Eye (tissue), 1 donor: ENCODE data around the gene ONECUT1.

Experiments
- DNase-seq: peaks from one replicate; pipeline ENCODE4 v3.0.0-alpha.2; 2015

Gene ONECUT1

GRCh38 chr15:52731004-52731403 is 59.1 kb downstream of the ONECUT1 start:
- DNase-seq = no peak

DNA sequence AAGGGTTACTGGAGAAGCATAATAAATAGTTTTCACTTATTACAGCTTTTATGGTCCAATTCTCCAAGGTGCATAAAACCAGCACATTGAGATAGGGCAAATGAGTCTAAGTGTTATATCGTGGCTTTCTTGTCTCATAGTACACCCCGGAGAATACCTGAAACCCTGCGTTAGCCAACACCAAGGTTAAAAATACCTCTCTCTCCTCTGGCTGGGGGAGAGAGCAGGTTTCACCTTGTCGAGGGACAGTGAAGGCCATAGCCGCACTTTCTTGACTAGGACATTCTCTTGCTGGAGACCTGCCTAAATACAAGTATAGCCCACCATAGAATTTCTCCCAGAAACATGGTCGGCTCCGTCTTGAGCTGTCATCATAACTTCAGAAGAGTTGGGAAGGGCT is 59.5 kb downstream of the ONECUT1 start:
- no peak for DNase-seq

DNA sequence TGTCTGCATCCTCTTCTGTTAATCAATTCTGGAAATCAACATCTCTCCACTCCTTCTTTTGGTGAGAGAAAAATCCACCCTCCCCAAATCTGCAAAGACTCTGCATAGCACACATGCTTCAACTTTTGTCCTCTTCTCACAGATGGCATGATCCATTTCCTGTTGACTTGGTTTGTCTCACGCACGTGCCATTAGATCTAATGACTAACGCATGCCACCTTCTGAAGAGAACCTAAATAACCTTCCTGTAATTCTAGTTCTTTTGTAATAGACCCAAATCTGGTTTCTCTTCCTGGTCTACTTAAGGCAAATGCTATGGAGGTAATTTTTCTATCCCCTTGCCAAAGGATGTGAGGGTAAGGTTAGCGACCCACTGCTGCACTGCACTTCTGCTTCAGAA is 60.0 kb downstream of the ONECUT1 start:
- DNase-seq = no peak

DNA sequence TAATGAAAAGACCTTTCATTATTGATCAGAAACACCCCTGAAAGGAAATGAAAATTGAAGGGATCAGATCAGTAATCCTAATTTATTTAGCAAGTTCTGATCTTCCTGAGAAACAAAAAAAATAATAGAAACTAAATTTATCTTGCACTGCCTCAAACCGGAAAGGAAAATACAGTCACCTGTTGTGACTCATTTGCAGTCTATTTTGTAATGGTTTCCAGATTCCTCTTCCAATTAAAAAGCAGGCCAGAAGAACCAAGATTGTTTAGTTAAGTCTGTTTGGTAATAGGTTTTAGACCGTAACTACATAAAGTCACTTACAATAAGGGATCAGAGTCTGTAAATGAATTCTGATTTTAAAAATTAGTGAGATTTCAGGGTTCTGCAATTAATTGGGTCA is 61.2 kb downstream of the ONECUT1 start:
- DNase-seq = no peak

DNA sequence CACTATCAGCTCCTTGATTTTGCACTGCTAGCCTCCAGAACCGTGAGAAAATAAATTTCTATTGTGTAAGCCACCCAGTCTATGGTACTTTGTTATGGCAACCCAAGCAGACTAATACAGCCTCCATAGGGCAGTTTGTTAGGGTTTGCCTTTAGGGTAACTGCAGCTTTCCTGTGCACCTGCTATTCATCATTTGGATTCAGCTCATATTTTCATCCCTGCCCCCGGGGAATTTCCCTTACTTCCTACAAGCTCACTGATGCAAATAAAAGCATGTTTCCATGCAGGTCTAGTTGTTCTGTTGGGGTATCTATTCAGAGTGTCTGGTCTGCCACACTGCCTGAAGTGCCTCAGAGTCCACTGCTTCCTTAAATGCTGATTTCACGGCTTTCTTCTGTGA is 62.3 kb downstream of the ONECUT1 start:
- peak; percentile 70 for DNase-seq

DNA sequence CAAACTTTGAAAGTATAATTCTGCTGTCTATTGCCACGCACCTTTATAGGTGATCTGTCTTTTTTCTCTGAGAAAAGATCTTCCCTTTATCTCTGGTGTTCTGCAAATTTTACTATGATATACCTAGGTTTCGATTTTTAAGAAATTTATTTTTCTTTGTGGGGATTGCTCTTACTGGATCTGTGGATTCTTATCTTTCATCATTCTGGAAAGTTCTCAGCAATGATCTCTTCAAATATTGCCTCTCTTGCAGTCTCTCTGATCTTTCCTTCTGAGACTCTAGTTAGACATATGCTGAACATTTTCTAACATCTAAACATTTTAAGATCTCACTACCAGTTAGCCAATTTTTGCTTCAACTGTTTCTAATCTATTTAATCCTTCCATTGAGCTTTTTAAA is 63.9 kb downstream of the ONECUT1 start:
- DNase-seq = no peak

DNA sequence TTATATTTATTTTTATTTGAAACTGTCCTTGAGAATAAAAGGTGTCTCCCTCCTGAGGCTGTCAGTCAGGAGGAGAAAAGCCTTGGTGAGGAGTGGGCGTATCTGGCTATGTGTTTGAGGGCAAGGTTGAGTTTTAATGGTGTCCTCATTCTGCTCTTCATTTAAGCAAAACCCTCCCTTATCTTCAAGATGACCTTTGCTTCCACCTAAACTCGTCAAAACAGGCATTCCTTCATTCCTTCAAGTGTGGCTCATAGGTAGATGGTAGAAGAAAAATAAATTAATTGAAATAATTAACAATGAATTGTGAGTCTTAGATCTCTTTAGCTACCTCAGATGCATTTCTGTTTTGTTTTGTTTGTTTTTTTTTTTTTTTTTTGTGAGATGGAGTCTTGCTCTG is 71.6 kb downstream of the ONECUT1 start:
- DNase-seq = no peak

DNA sequence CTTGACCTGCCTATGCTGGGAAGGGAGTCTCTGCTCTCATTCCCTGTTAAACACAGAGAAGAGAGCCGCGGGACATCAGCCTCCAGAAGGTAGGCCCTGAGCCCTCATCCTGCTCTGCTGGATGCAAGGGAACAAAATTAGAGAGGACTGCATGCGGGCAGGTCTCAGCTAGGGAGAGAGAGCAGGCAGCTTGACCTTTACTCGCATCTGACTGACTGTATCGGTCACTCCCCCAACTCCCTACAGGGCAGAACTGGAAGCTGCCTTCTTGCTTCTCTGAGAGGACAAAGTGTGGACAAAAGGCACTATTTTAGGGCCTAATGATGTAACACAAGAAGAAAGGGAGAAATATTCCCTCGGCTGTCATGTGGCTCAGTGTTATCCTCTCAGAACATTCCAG is 72.2 kb downstream of the ONECUT1 start:
- DNase-seq = no peak

GRCh38 chr15:52717481-52717880 is 72.7 kb downstream of the ONECUT1 start:
- DNase-seq = no peak

GRCh38 chr15:52716536-52716935 is 73.6 kb downstream of the ONECUT1 start:
- no peak for DNase-seq

GRCh38 chr15:52715411-52715810 is 74.7 kb downstream of the ONECUT1 start:
- DNase-seq = no peak

GRCh38 chr15:52714968-52715367 is 75.2 kb downstream of the ONECUT1 start:
- DNase-seq = no peak

- no peak for DNase-seq
Observed at GRCh38 chr15:52710708-52711389, 79.3 kb downstream of the ONECUT1 start.

DNA sequence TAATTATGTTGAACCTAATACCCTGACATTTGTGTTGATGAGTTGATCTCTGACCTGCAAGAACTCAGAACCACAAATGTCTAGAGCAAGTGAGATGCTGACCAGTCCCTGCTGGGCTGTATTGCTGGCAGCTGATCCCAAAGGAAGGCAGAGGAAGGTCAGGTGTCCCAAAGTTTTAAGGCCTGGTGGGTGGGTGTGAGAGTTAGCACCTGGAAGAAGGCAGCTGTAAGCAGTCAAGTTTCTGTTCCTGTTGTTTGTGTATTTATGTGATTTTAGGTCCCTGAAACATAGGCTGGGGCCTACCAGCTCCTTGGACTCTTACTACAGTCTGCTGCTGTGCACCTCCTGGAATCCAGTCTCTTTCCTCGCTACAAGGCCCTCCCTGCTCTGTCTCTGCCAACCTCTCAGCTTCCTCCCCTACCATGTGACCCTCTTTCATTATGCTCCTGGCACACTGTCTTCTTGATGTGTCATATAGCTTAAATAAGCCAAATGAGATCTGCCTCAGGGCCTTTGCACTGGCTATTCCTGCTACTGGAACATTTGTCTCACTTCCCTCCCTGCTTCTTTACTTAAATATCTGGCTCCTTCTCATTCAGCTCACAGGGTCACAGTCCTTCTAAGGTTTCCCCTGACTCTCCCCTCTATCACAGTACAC is 80.0 kb downstream of the ONECUT1 start:
- no peak for DNase-seq

DNA sequence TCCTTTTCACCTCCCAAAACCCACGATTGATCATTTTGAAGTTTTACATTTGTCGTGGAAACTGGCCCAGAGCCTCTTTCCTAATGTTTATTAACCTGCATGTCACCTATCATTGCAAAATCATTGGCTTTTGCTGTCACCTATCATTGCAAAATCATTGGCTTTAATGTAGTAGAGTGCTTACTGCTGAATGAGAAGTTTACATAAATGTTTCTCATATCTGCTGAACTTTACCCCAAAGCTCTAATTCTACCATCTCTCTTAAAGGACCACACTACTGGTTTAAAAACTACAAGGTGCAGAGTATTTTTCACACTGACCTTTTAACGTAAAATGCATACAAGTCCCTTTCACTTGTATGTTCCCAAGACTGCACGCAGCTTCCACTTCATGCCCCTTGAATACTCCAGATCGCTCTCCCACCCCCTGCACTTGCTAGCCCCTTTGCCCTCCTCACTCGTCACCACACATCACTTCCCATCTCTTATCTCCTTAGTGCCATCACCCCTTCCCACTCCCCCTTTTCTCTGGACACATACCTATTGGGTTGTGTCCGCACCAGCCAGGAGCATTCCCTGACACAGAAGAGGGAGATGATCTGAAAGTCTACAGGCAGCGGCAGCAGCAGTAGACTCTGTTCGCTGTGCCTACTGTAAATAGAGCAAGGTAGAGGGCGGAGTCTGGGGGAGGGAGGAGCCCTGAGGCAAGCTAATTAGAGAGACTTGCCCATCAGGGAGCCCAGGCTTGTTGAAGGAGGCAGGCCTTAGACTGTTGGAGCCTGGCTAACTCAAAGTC is 80.8 kb downstream of the ONECUT1 start:
- DNase-seq = peak; percentile 66
